ENCODE results near the gene BOK.

Gene BOK

GRCh38 chr2:241538838-241539615 lies 19.5 kb upstream of the BOK start:
- in situ Hi-C loops (cut with MboI; ENCODE audit: low sequenced_read_pairs) = no loop called here

- in situ Hi-C loops (cut with MboI; ENCODE audit: low sequenced_read_pairs) = no loop called here
Observed at GRCh38 chr2:241539616-241540374, 18.8 kb upstream of the BOK start.

- in situ Hi-C loops (cut with MboI; ENCODE audit: low sequenced_read_pairs) = no loop called here
Observed at GRCh38 chr2:241540401-241540770, 18.2 kb upstream of the BOK start.

- in situ Hi-C loops (cut with MboI; ENCODE audit: low sequenced_read_pairs) = no loop called here
Observed at GRCh38 chr2:241540771-241541561, 17.6 kb upstream of the BOK start.

DNA sequence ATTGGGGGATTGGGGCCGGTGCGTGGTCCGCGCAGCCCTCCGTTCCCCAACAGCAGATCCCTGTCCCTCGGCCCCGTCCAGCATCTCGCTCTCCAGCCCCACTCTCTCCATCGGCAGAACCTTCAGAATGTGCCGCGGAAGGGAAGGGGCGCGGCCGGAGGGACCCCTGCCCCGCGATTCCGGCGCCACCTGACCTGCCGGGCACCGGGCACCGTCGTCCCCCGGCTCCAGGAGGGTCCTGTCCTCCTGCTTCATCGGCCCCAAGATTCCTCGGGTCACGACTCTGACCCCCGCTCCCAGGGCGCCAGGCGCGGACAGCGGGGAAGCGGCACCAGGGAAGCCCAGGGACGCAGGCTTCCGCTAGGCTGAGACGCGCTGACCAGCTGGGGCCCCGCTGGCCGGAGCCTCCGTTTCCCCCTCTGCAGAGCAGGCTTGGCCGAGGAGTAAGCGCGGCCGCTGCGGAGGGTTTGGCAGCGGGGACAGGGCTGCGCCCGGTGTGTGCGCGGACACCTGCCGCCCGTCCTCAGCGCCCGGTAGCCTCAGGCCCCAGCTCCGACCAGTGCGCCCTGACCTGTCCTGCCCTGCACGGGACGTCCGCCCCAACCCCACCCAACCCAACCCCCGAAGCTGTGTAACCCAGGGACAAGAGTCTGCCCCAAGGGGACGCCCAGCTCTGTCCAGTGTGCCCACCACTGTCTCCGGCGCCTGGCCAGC lies 16.8 kb upstream of the BOK start:
- in situ Hi-C loops (cut with MboI; ENCODE audit: low sequenced_read_pairs) = no loop called here

- in situ Hi-C loops (cut with MboI; ENCODE audit: low sequenced_read_pairs) = no loop called here
Observed at GRCh38 chr2:241542278-241542605, 16.3 kb upstream of the BOK start.

GRCh38 chr2:241545106-241545505 lies 13.4 kb upstream of the BOK start:
- in situ Hi-C loops (cut with MboI; ENCODE audit: low sequenced_read_pairs) = no loop called here

DNA sequence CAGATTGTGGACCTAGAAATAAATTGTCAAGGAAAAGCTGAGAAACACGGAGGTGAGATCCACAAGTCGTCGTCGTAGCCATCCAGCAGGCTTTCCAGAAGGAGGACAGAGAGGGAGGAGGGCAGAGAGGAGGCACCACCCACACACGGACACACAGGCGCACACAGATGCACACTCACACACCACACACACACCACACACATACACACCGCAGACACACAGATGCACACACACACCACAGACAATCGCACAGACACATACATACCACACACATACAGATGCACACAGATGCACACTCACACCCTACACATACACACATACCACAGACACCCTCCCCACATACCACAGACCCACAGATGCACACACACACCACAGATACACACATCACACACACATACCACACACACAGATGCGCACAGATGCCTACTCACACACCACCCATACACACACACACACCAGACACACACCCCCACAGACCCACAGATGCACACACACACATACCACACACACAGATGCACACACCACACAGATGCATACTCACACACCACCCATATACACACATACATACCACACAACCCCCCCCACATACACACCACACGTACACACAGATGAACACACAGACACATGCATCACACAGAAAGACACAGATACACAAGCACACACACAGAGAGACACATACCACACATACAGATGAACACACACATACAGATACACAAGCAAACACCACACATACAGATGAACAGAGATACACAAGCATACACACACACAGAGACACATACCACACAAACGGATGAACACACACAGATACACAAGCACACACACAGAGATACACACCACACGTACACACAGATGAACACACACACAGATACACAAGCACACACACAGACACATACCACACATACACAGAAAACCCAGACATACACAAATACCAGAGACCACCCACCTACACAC lies 12.7 kb upstream of the BOK start:
- in situ Hi-C loops (cut with MboI; ENCODE audit: low sequenced_read_pairs) = no loop called here

DNA sequence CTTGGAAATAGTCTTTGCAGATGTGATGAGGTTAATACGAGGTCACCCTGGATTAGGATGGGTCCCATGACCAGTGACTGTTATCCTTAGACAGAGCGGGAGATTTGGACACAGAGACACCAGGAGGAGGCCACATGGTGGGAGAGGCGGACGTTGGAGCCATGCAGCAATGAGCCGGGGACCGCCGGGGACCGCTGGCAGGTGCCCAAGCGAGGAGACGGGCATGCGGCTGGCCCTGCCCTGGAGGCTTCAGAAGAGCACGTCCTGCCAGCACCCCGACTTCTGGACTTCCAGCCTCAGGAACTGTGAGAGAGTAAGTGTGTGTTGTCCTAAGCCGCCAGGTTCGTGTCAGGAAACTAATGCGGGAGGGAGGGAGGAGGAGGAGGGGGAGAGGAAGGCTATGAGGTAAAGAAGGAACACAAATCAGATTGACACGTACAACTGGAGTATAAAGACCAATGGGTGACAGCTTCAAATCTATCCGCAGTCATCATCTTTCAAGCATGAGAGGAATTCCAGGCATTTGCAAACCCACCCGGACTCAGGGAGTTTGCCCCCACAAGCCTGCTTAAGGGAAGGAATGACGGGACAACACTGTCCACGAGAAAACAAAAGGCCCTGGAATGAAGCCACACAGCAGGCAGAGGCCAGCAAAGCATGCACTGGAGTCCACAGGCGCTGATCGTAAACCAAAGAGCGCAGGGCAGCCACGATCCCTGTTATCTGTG lies 11.6 kb upstream of the BOK start:
- in situ Hi-C loops (cut with MboI; ENCODE audit: low sequenced_read_pairs) = no loop called here

DNA sequence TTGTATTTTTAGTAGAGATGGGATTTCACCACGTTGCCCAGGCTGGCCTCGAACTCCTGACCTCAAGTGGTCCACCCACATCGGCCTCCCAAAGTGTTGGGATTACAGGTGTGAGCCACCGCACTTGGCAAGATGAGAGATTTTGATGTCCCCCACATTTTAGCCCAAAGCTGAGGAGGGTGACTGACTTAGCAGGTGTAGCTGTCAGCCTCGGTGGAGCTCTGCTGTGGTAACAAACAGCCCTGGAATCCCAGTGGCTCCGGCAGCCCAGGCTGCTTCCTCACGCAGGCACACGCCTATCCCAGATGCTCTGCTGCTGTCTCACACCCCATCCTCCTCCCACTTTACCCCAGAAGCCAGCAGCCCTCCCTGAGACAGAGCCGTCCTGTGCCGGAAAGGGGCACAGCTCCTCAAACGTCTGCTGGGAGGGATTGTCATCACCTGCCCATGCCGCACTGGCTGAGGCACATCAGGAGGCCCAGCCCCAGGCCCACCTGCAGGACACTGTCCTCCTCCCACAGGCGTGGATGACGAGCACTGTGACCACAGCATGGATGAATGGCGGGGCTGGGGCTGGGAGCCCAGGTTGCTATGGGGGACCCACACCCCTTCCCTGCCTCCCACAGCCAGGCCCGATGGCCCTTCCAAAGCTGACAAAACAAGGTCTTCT lies 10.6 kb upstream of the BOK start:
- in situ Hi-C loops (cut with MboI; ENCODE audit: low sequenced_read_pairs) = no loop called here

GRCh38 chr2:241548451-241548835 lies 10.1 kb upstream of the BOK start:
- in situ Hi-C loops (cut with MboI; ENCODE audit: low sequenced_read_pairs) = no loop called here

DNA sequence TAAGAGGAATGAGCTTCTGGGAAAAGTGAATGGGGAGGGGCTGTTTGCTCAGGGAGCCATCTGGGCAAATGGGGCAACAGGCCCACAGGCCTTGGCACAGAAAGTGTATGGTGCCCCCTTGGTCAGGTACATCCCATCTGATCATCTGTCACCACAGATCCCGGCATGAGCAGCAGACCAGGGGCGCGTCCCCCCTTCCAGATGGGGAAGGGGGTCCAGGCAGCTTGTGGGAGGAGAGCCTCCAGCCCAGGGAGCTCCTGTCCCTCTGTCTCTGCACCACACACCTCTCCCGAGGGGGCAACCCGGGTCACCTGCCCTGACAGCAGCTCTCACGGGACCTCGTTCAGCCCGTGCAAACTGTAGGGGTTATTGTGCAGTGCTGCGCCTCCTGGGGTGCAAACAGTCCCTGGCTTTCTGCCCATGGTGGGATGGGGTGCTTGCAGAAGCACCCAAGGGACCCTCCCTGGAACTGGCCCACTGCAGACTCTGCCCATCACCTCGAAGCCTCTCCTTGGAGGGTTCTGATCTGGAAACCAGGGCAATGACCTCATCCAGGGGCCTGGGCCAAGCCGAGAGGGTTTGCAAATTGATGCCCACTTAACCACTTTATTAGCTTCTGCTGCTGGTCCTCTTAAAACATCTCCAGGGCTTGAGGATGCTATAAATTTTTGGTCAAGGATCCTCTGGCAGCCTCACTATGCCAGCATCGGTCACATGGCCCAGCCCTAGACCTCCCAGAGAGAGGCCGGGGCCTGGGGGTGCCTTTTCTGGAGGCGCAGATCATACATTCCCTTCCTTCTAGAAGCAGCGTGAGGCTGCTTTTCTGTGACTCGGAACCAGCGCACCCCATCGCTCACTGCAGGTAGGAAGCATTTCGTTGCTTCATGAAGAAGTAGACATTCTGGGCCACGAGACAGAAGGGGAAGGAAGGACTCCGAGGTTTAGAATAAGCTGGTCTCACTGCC lies 7.6 kb upstream of the BOK start:
- in situ Hi-C loops (cut with MboI; ENCODE audit: low sequenced_read_pairs) = no loop called here

DNA sequence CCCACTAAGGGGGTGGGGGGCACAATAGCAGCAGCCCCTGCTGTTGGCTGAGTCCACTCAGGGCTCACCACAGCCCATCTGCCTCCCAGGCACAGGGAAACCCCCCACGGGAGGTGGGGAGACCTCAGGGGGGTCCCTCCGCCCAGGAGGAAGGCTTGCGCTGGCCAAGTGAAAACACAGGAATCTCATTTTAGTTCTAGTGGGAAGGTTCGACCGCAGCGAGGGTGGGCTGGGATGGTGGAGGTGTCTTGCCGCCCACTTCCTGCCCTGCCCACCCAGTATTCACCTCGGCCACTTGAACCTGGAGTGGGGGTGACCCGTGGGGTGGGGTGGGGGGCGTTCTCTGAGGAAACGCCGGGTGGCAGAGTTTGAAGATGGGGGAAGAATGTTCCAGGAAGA lies 6.9 kb upstream of the BOK start:
- in situ Hi-C loops (cut with MboI; ENCODE audit: low sequenced_read_pairs) = no loop called here

- in situ Hi-C loops (cut with MboI; ENCODE audit: low sequenced_read_pairs) = no loop called here
Observed at GRCh38 chr2:241551998-241552737, 6.4 kb upstream of the BOK start.

GRCh38 chr2:241553512-241553830 lies 5.1 kb upstream of the BOK start:
- in situ Hi-C loops (cut with MboI; ENCODE audit: low sequenced_read_pairs) = no loop called here

GRCh38 chr2:241553981-241554380 lies 4.6 kb upstream of the BOK start:
- in situ Hi-C loops (cut with MboI; ENCODE audit: low sequenced_read_pairs) = no loop called here

GRCh38 chr2:241554610-241555322 lies 3.8 kb upstream of the BOK start:
- in situ Hi-C loops (cut with MboI; ENCODE audit: low sequenced_read_pairs) = no loop called here

Data from HL-60/S4 (cell line).